ENCODE data around the gene GARIN5A. TPM values are rescaled to one million over a fixed set of nuclear protein-coding genes. Genes with fewer than 3 reads are reported as not detected.

GARIN5A gene
- total RNA-seq, 4 donors from 2014 or later, result 0.53 to 2.0 (median 1.5) TPM

- H3K9me3 ChIP-seq, result no peaks in the 10 kb centered on the region
- peak within 1 kb of the TSS; percentile 83 to 93 (median 87) for H3K27ac ChIP-seq
- TF ChIP-seq CTCF (IDR thresholded peaks at IDR 0.05) (peak in 2 of 6 experiments; percentile 12 to 39), POLR2A (IDR thresholded peaks at IDR 0.05) (peak in 3 of 4 donors; percentile 8 to 64 (median 42))
- 4 to 6% methylated on average over 13 to 14 of the region's 69 CpGs for WGBS, 2 donors
- intact Hi-C loops (cut with DNase I), result no loop called here
- peak; percentile 96 for DNase-seq
- H3K36me3 ChIP-seq, result peaks cover 0 to 7% (median 0%) of the 10 kb centered on the region in 3 donors
- H3K27me3 ChIP-seq, result peaks cover 0 to 18% (median 0%) of the 10 kb centered on the region in 4 donors
- peak within 1 kb of the TSS; percentile 65 to 90 (median 74) for H3K4me3 ChIP-seq
- peaks cover 7 to 25% (median 8%) of the 10 kb centered on the region in 3 donors for H3K4me1 ChIP-seq
Measured at GRCh38 chr19:50511069-50511822, 34.6 kb upstream of the GARIN5A start, which contains the start of gene JOSD2. Gene JOSD2 (minus strand): TSS chr19:50511191. CDS start chr19:50510431, 760 bp downstream.

- peaks cover 0 to 14% (median 0%) of the 10 kb centered on the region in 4 donors for H3K27me3 ChIP-seq
- TF ChIP-seq CTCF (IDR thresholded peaks at IDR 0.05) (no peak), POLR2A (IDR thresholded peaks at IDR 0.05) (no peak)
- DNase-seq, result no peak
- intact Hi-C loops (cut with DNase I), result no loop called here
- 0 to 3% methylated on average over 5 to 8 of the region's 10 CpGs for WGBS, 2 donors
- no peaks in the 10 kb centered on the region for H3K9me3 ChIP-seq
- peaks cover 7 to 25% (median 8%) of the 10 kb centered on the region in 3 donors for H3K4me1 ChIP-seq
- H3K36me3 ChIP-seq, result peaks cover 0 to 13% (median 0%) of the 10 kb centered on the region in 3 donors
- H3K4me3 ChIP-seq, result peak overlapping the region; percentile 65 to 90 (median 74)
- peak overlapping the region; percentile 83 to 93 (median 87) for H3K27ac ChIP-seq
Measured at GRCh38 chr19:50510700-50511068, 34.0 kb upstream of the GARIN5A start.

- Histone ChIP-seq H3K9me3 (no peaks in the 10 kb centered on the region), H3K4me3 (peak overlapping the region; percentile 65 to 90 (median 74)), H3K27ac (peak overlapping the region; percentile 83 to 93 (median 87)), H3K36me3 (peaks cover 0 to 16% (median 0%) of the 10 kb centered on the region in 3 donors), H3K27me3 (peaks cover 0 to 14% (median 0%) of the 10 kb centered on the region in 4 donors), H3K4me1 (peaks cover 7 to 25% (median 8%) of the 10 kb centered on the region in 3 donors)
- no peak for TF ChIP-seq CTCF (IDR thresholded peaks at IDR 0.05)
- no peak for TF ChIP-seq POLR2A (IDR thresholded peaks at IDR 0.05)
- 68 to 84% methylated on average over 6 to 10 of the region's 26 CpGs for WGBS, 2 donors
- DNase-seq, result no peak
- intact Hi-C loops (cut with DNase I), result no loop called here
Measured at GRCh38 chr19:50510121-50510670, 33.5 kb upstream of the GARIN5A start.

- DNase-seq, result no peak
- no peak overlapping the region for H3K4me3 ChIP-seq
- H3K9me3 ChIP-seq, result no peaks in the 10 kb centered on the region
- 81 to 84% methylated on average over 8 to 11 of the region's 11 CpGs for WGBS, 2 donors
- peaks cover 0 to 8% (median 0%) of the 10 kb centered on the region in 4 donors for H3K27me3 ChIP-seq
- no peak overlapping the region for H3K27ac ChIP-seq
- intact Hi-C loops (cut with DNase I), result no loop called here
- peaks cover 0 to 16% (median 0%) of the 10 kb centered on the region in 3 donors for H3K36me3 ChIP-seq
- peaks cover 7 to 25% (median 8%) of the 10 kb centered on the region in 3 donors for H3K4me1 ChIP-seq
- no peak for TF ChIP-seq CTCF (IDR thresholded peaks at IDR 0.05)
- no peak for TF ChIP-seq POLR2A (IDR thresholded peaks at IDR 0.05)
Measured at GRCh38 chr19:50509366-50509765, 32.7 kb upstream of the GARIN5A start.

- H3K4me3 ChIP-seq, result no peak overlapping the region
- H3K36me3 ChIP-seq, result peaks cover 0 to 16% (median 0%) of the 10 kb centered on the region in 3 donors
- H3K27ac ChIP-seq, result no peak overlapping the region
- H3K4me1 ChIP-seq, result peaks cover 7 to 25% (median 8%) of the 10 kb centered on the region in 3 donors
- TF ChIP-seq CTCF (IDR thresholded peaks at IDR 0.05) (no peak), POLR2A (IDR thresholded peaks at IDR 0.05) (no peak)
- 77 to 92% methylated on average over 3 of the region's 3 CpGs for WGBS, 2 donors
- H3K27me3 ChIP-seq, result peaks cover 0 to 3% (median 0%) of the 10 kb centered on the region in 4 donors
- H3K9me3 ChIP-seq, result no peaks in the 10 kb centered on the region
- DNase-seq, result no peak
- intact Hi-C loops (cut with DNase I), result no loop called here
Measured at GRCh38 chr19:50508843-50509190, 32.2 kb upstream of the GARIN5A start.
